ENCODE measurements around the gene RAPGEF6. TPM values are rescaled to one million over a fixed set of nuclear protein-coding genes. Genes with fewer than 3 reads are reported as not detected.

The RAPGEF6 gene
- total and polyA plus RNA-seq, 12 donors: 1.5 to 16.3 (median 10.9) TPM

GRCh38 chr5:131416729-131417128 is 218.3 kb downstream of the RAPGEF6 start:
- H3K9me3 ChIP-seq: no peaks in the 10 kb centered on the region
- WGBS, 2 donors: 79 to 82% methylated on average over 3 of the region's 3 CpGs
- intact Hi-C loops (cut with DNase I): loop anchor here in 8 of 10 donors (2.0 to 10.0 kb wide), 10 partner anchors 152 to 1519 kb away; partner anchors contain the start of genes CHSY3 (in 4 of the 8), HINT1 (in 3 of the 8), LYRM7 (in 3 of the 8) and CDC42SE2 (in 2 of the 8)
- no peak for ATAC-seq
- DNase-seq: no peak
- H3K27ac ChIP-seq: no peak overlapping the region
- H3K27me3 ChIP-seq: no peaks in the 10 kb centered on the region
- peaks cover 0 to 6% (median 0%) of the 10 kb centered on the region in 9 donors for H3K4me1 ChIP-seq
- peaks cover 0 to 35% (median 0%) of the 10 kb centered on the region in 9 donors for H3K36me3 ChIP-seq
- TF ChIP-seq CTCF (IDR thresholded peaks at IDR 0.05): no peak
- H3K4me3 ChIP-seq: no peak overlapping the region

GRCh38 chr5:131413605-131414559 is 221.1 kb downstream of the RAPGEF6 start:
- Histone ChIP-seq H3K27me3 (no peaks in the 10 kb centered on the region), H3K27ac (peak overlapping the region in 1 of 10 donors; percentile 34), H3K4me3 (no peak overlapping the region), H3K36me3 (peaks cover 0 to 37% (median 5%) of the 10 kb centered on the region in 9 donors), H3K9me3 (no peaks in the 10 kb centered on the region), H3K4me1 (peaks cover 0 to 6% (median 0%) of the 10 kb centered on the region in 9 donors)
- intact Hi-C loops (cut with DNase I): loop anchor here in 5 of 10 donors (10.0 kb wide), 5 partner anchors 149 to 1509 kb away; partner anchors contain the start of genes CDC42SE2 (in 2 of the 5), CHSY3 (in 2 of the 5) and HINT1 (in 2 of the 5)
- 86 to 89% methylated on average over 4 of the region's 4 CpGs for WGBS, 2 donors
- no peak for DNase-seq
- ATAC-seq: no peak
- no peak for TF ChIP-seq CTCF (IDR thresholded peaks at IDR 0.05)

- H3K36me3 ChIP-seq: peaks cover 0 to 69% (median 11%) of the 10 kb centered on the region in 9 donors
- peaks cover 0 to 19% (median 4%) of the 10 kb centered on the region in 11 donors for H3K9me3 ChIP-seq
- H3K27ac ChIP-seq: no peak overlapping the region
- no peak for TF ChIP-seq CTCF (IDR thresholded peaks at IDR 0.05)
- DNase-seq: no peak
- intact Hi-C loops (cut with DNase I): loop anchor here in 2 of 10 donors (10.0 kb wide), 2 partner anchors 132 to 242 kb away; partner anchors contain the start of gene HINT1 (in 1 of the 2)
- 96 to 97% methylated on average over 6 of the region's 6 CpGs for WGBS, 2 donors
- no peaks in the 10 kb centered on the region for H3K4me1 ChIP-seq
- no peaks in the 10 kb centered on the region for H3K27me3 ChIP-seq
- no peak for ATAC-seq
- no peak overlapping the region for H3K4me3 ChIP-seq
Measured at GRCh38 chr5:131406975-131407638, 227.9 kb downstream of the RAPGEF6 start.

- H3K27me3 ChIP-seq: no peaks in the 10 kb centered on the region
- ATAC-seq: no peak
- H3K27ac ChIP-seq: no peak overlapping the region
- no peak for DNase-seq
- intact Hi-C loops (cut with DNase I): loop anchor here in 2 of 10 donors (10.0 kb wide), 2 partner anchors 131 to 241 kb away; partner anchors contain the start of gene HINT1 (in 1 of the 2)
- H3K4me3 ChIP-seq: no peak overlapping the region
- H3K36me3 ChIP-seq: peaks cover 0 to 78% (median 11%) of the 10 kb centered on the region in 9 donors
- H3K9me3 ChIP-seq: peaks cover 0 to 29% (median 10%) of the 10 kb centered on the region in 11 donors
- WGBS, 2 donors: 72 to 82% methylated on average over 2 of the region's 2 CpGs
- H3K4me1 ChIP-seq: no peaks in the 10 kb centered on the region
- no peak for TF ChIP-seq CTCF (IDR thresholded peaks at IDR 0.05)
Measured at GRCh38 chr5:131406076-131406475, 229.0 kb downstream of the RAPGEF6 start.

Data from heart right ventricle (tissue), 16 donors.